ENCODE data around the gene VPS9D1.

The VPS9D1 gene

DNA sequence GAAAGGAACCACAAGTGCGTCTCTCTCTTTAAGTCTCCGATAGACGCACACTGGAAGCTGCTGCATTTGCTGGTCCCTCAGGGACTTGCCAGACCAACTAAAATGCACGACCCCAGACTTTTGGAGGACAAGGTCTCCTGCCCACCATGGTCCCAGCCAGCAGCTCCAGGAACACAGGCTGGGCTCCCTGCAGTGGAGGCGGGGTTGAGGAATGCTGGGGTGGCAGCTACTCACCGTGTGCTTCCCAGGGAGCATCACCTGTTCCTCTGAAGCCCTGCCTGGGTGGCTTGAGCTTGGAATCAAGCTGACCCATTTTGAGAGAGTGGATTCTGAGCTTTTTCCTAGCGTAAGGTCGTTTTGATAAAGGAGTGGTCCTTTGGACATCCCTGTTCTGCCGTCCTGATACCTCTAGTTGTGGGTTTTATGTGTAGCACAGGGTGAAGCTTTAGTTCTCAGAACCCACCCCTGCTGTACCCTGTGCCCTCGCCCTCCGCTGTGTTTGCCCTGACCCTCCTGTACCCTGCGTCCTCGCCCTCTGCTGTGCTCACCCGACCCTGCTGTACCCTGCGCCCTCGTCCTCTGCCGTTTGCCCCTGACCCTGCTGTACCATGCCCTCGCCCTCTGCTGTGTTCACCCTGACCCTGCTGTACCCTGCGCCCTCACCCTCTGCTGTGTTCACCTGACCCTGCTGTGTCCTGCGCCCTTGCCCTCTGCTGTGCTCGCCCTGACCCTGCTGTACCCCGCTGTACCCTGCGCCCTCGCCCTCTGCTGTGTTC lies 11.6 kb upstream of the VPS9D1 start:
- DNase-seq: no peak

DNA sequence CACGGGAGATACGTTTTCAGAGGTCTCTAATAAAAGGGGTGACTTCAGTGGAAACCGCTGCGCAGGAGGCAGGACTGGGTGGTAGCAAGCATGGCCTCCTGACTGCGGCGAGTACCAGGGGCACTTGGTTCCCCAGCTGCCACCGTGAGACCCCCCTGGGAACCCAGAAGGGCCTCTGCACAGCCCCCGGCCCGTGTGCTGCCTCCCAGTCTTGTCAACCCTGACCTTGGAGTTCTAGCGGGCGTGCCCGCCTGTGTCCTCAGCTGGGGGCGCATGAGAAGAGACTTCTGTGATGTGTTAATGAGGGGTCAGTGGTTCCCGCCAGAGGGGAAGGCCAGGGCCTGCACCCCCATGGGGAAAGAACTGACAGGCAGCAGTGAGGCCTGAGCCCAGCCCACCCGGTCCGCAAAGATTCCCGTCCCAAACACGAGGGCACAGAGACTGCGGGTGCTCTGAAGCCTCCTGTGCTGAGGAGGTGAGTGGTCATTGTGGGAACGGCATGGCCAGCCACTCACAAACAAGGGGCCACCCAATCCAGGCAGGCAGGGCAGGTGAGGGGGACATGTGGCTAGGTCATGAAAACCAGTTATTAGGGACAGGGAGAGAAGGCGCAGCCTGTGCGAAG lies 10.0 kb upstream of the VPS9D1 start:
- no peak for DNase-seq

DNA sequence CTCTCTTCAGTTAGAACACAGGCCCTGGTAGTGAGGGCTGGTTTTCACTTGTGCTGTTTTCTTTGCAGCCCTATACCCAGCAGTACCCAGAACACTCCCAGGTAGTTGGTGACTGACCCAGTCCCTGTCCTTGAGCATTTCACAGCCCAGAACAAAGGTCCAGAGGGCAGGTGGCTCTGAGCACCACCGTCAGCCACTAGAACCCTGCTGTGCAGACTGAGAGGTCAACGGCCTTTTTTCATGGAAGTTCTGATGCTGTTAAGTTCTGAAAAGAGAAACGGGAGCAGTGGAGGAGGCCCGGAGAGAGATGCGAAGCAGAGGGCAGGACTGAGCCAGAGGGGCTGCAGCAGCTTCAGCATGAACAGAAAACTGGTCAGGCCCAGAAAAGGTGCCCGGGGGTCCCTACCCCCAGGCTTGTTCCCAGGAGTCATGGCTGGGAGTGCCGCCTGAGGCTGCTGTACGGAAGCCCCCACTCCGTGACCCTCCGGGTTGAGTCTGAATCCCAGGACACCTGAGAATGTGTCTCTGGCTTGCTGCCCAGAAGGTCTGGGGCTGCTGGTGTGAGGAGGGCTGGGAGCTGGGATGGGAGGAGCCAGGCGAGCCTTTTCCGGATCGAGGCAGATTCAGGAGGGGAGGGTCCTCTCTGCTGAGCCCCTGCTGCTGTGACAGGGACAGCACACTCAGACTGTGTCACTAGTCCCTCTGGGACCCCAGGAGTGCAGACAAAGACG lies 9.3 kb upstream of the VPS9D1 start:
- DNase-seq: no peak

DNA sequence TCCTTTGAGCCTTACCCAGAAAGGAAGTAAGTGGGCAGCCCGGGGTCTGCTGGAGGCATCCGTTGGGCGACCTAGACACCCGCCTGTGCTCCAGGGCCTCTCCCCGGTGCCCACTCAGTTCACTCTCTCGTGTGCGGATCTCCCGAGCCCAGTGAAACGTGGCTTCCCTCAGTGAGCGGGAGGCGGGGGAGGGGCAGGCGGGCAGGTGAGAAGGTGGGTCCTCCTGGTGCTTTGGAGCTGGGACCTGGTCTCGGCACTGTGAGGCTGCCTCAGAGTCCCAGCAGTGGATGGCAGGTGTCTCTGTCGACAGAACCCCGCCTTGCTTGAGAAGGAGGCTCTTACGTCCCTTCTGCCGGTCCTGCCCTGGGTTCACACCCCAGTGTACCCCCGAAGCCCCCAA lies 8.6 kb upstream of the VPS9D1 start:
- DNase-seq: no peak

DNA sequence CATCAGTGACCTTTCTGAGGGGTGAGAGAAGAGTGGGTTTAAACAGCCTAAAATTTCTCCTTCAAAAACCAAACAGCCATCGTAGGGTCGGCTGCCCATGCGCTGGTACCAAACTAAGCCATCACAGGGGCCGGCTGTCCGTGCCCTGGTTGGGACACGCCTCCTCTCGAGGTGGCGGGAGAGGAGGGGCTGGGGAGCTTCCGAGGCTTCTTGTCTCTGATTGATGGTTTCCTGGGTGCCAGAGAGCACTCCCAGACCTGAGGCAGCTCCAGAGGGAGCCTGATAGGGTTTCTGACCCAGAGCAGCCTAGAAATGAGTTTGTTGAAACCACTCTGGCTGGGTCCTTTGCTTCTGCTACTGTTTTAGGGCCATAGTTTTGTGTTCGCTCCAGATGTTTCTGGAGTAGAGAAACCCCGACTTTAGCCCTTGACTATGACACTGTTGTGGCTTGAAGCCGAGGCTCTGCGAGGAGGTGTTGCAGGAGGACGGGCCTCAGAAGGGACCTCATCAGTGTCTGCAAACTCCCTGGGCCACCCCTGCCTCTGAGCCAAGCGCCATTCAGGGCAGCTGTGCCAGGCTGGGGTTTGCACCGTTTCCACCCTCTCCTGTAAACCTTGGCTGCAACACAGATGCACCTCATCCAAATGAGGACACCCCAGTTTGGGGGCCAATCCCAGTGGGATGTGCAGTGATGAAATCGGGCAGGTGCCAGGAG lies 6.9 kb upstream of the VPS9D1 start:
- DNase-seq: no peak

DNA sequence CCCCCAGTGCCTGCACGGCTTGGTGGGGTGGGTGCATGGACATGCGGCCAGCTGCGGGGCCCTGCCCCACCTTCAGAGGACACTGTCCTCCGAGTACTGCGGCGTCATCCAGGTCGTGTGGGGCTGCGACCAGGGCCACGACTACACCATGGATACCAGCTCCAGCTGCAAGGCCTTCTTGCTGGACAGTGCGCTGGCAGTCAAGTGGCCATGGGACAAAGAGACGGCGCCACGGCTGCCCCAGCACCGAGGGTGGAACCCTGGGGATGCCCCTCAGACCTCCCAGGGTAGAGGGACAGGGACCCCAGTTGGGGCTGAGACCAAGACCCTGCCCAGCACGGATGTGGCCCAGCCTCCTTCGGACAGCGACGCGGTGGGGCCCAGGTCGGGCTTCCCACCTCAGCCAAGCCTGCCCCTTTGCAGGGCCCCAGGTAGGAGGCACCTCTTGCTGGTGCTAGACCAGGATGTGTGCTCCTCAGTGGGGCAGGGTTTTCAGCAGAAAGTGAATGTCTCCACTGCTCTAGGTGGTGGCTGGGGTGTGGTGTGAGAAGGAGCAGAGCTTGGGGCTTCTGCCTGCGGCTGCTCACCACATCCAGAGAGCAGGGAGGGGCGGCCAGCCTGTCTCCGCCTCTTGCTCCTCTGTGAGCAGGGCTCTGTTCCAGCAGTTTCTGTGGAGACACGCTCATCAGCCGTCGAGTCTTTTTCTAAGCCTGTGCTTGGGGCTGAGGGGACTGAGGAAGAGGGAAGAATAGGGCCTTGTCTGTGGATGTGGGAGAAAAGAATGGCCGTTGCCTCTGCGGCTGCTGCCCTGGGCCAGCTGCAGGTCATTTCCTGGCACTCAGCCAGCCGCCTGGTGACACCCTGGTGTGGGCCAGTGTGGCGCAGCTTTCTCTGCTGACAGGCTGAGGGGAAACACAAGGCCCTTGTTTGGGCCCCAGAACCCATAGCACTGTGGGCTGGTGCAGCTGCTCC lies 2.9 kb upstream of the VPS9D1 start:
- peak; percentile 70 for DNase-seq

DNA sequence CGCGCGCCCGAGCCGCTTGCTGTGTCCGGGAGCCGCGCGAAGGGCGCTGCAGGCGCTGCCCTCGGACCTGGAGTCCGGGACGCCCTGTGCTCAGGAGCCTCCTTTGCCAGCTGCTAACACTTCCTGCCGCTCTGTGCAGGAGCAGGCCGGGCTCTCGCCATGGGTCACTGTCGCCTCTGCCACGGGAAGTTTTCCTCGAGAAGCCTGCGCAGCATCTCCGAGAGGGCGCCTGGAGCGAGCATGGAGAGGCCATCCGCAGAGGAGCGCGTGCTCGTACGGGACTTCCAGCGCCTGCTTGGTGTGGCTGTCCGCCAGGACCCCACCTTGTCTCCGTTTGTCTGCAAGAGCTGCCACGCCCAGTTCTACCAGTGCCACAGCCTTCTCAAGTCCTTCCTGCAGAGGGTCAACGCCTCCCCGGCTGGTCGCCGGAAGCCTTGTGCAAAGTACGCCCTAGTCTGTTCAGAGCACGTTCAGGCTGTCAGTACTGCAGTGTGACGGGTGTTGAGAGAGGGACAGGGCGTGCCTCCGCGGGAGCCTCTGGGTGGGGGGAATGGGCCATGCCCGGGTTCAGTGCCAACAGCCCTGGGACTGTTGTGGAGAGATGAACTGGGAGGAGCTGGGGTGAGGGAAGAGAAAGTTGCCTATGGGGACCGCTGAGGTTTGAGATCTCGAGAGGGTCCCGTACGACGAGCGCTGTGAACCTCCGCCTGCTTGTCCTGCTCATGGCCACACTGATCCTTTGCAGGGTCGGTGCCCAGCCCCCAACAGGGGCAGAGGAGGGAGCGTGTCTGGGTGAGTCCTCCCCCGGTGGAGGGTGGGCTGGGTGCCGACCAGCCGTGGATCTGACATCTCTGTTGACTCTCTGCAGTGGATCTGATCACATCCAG lies 1.9 kb upstream of the VPS9D1 start:
- DNase-seq: peak; percentile 69

DNA sequence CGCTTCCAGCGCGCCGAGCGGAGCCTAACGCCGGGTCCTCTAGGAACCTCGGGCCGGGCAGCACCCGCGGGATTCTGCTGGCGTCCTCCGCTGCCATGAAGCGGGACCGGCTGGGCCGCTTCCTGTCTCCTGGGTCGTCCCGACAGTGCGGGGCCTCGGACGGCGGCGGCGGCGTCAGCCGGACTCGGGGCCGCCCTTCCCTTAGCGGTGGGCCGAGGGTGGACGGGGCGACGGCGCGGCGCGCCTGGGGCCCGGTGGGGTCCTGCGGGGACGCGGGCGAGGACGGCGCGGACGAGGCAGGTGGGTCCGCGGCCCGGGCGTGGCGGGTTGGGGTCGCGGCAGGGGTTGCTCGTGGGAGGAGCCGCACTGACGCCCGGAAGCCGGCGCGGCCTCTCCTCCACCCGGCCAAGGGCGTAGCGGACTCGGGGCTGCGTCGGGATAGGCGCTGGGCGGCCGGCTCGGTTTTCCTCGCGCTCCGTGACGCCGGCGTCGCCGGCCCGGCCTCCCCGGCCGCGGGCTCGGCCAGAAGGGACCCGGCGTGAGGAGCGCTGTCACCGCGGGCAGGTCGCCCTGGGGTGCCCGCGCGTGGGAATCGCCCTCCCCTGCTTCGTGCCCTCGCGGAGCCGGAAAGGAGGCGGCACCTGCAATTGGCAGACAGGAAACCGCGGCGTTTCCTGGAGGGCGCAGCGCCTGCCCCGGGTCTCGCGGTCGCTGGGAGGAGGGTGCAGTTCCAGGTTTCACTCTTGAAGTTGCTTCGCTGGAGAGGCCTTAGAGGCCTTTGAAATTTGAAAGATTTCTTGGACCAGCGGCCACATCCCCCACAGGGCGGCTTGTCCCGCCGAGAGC lies 1.1 kb upstream of the VPS9D1 start:
- peak; percentile 84 for DNase-seq

DNA sequence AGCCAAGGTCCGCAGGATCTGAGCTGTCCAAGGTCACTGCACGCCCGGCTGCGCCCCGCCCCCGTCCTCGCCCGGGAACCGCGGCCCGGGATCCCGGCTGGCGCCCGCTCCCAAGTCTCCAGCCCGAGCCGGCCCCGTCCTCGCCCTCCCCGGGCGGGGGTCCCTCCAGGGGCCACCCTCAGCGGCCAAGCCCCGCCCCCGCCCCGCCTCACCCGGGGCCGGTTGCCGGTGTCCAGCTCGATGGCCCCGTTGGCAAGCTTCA lies 216 bp downstream of the VPS9D1 start:
- peak; percentile 24 for DNase-seq

DNA sequence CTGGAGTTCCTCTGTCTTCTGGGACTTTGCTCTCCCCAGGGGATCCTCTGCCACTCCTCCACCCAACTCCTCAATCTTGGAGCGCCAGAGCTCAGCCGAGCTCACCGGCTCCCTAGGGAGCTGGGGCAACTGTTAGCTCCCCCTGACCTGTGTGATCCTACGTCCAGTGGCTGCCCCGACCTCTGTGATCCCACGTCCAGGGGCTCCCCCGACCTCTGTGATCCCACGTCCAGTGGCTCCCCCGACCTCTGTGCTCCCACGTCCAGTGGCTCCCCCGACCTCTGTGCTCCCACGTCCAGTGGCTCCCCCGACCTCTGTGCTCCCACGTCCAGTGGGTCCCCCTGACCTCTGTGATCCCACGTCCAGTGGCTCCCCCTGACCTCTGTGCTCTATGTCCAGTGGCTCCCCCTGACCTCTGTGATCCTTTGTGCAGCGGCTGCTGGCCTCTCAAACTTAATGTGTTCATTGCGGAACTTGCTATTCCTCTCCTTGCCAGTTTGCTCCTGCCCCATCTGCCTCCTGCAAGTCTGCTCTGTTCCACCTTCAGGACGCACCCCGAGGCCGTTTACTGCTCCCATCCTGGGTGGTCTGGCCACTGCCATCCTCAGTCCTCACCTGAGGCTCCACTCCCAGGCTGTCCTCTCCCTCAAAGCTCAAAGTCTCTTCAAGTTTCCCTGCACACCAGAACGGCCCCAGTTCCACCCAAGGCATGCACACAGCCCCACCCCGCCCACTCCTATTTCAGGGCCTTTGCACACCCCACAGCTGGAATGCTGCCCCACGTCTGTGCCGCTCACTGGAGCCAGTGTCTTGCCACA lies 2.8 kb downstream of the VPS9D1 start:
- no peak for DNase-seq

DNA sequence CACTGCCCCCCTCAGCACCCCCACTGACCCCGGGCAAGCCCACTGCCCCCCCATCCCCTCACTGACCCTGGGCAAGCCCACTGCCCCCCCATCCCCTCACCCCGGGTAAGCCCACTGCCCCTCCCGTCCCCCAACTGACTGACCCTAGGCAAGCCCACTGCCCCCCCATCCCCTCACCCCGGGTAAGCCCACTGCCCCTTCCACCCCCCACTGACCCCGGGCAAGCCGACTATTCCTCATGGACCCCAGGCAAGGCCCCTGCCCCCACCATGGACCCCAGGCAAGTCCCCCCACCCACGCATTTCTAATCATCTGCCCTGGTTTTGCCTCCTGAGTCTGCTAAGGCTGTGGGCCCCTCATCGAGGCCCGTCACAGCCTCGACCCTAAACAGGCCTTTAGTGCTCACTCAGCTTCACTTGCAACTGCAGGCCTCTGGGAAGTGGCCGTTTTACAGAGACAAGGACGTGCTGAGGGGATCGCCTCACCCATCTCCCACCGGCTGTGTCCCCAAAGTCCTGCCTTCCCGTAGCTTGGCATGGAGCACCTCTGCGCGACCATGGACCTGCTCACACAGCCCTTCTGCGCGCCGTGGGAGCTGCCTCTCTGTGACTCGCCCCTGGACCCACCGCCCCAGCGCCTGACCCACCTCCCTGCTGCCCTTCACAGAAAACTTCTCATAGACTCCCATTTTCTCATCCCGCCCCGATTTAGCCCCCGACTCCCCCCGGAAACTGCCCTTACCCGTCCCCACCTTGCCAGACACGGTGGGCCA lies 3.6 kb downstream of the VPS9D1 start:
- DNase-seq: no peak

DNA sequence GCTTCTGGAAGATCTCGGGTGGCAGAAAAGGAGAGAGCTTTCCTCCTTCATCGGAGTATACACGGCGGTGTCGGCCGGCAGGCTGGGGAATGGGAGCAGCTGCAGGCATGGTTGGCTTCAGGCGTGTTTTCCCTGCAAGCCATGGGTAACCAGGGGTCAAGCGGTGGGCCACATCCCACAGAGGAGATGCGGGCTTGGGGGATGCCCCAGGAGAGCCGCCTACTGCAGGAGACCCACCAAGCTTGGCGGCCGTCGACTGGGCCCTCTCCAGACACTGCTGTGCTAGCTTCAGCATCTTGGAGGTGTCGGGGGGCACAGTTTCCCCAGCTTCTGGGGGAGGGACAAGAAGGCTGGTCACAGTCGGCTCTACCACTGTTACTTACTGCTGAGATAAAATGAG lies 4.2 kb downstream of the VPS9D1 start:
- DNase-seq: no peak

DNA sequence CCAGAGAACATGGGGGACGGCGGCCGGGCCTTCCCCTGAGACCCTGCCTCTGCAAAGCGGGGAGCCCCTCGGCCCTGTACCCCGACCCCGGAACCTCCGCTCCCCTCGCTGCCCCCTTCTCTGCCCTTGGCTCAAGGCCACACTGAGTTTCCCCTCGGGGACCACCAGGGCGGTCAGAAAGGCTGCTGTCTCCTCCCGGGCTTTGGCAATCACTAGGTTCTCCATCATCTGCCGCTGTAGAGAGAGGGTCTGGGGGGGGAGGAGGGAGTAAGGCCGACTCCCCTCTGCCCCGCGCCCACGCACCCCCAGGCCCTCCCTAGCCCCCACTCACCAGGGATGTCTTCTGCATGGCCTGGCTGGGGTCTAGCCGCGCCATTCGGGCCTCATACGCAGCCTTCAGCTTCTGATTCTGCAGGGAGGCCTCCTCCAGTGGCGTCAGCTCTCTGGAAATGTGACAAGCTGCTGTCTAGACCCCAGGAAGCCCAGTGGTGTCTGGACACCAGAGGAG lies 8.4 kb downstream of the VPS9D1 start:
- no peak for DNase-seq

DNA sequence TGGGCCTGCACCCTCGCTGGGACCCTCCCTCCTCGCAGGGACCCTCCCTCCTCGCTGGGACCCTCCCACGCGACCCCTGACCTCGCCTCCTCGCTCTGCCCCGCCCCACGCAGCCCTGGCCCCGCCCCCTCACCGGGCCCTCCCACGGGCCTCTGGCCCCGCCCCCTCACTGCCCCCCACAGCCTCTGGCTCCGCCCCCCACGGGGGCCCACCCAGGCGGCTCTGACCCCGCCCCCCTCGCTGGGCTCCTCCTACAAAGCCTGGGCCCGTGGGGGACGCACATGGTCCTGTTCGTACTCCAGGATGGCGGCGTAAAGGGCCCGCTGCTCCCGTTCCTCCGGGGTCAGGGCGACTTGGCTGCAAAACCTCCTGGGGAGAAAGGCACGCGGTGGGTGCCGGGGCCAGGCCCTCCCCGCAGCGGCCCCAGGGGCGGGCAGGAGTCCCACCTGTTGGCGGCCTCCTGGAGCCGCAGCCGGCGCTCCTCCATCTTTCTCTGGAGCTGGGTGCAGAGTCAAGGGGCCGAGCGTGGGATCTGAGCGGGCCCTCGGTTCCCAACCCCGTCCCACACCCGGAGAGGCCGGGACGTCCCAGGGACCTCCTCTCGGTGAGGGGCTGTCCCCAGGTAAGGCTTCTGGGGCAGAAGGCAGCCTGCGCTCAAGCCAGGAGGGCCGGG lies 9.0 kb downstream of the VPS9D1 start:
- DNase-seq: peak; percentile 84

DNA sequence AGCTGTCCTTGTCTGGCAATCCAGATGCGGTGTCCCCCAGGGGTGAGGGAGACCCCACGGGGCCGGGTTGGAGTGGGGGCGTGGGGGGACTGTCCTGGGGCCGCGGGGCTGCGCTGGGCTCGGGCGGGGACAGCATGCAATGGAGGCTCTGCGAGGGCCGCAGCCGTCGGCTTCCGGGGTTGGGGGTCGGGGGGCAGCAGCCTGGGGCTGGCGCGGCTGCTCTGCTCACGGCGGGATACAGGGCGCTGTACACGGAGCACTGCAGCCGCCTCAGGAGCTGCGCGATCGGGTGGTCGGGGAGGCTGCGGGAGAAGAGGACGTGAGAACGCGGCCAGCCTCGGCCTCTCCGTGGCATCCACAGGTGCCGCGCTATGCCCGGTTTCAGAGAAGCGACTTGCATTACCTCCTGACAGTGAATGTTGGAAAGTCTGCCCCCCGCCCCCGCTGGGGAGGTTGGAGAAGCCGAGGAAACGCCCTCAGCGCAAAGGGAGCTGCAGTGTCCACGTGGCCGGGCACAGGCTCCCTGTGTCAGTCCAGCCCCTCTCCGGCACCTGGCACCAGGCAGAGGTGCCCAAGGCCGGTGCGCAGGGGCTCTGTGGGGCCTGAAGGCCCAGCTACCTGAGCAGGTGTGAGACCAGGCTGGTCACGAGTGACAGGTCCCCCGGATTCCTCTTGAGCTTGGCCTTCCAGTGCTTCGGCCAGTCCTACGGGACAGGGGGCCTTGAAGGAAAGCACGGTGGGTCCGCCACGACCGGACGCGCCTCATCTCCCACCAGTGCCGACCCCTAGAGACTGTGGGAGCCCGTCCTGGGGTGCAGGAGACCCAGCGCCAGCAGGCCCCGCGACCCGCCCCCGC lies 9.8 kb downstream of the VPS9D1 start:
- no peak for DNase-seq

DNA sequence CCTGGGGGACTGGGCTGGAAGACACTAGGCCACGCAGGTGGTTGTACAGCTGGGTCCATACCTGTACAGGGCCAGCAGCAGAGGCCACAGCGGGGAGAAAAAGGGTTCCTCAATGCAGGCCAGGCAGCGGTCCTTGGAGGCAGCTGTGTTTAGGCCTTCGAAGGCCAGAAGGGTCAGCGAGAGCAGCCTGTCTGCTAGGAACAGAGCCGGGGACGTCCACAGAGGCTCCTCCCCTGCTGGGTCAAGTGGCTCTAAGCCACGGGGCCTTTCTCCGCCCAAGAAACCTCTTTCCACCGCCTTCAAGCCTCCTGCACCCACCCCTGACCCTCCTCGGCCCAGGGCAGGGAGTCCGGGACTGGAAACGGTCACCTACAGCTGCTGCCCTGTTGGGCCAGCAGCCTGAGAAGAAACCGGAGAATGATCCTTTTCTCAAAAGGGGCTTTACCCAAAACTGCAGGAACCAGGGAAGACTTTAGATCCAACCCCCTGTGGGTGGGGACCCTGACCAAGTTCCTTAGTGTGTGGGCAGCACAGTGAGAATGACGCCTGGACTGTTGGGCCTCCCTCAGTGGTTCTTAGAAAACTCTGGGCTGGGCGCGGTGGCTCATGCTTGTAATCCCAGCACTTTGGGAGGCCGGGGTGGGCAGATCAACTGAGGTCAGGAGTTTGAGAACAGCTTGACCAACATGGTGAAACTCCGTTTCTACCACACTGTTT lies 10.8 kb downstream of the VPS9D1 start:
- no peak for DNase-seq
